Measurements from ENCODE around the gene ADAM23. TPM values are rescaled to one million over a fixed set of nuclear protein-coding genes. Genes with fewer than 3 reads are reported as not detected.

Gene ADAM23
- polyA plus RNA-seq, 2 of the 4 experiments (the other 2 are of a cell fraction), result 6.1 to 7.8 TPM

DNA sequence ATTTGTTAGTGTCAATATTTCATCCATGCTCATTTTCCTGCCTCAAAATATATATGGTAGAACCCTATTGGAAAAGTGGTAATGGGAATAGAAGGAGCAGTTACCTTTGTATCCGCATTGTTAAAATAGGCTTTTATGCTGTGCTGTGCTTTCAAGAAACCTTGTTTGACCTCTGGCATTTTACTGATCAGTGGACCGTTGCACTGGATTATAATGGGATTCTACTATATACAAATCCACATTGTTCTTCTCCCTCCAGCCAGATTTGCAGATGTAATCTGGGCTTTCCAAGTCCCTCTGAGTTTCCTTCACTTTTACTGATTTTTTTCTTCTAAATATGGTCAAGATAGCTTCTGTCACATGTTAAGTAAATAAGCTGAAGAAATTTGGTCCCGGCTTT lies 175.7 kb downstream of the ADAM23 start:
- Histone ChIP-seq H3K4me1 (peaks cover 35% of the 10 kb centered on the region), H3K4me3 (no peak overlapping the region), H3K9me3 (no peaks in the 10 kb centered on the region), H3K27ac (no peak overlapping the region), H3K4me2 (no peak overlapping the region)
- no peak for FAIRE-seq
- WGBS (ENCODE audit: missing lambda C conversion rate), result 74% methylated on average over 3 of the region's 3 CpGs
- no peak for TF ChIP-seq FOXS1 (CRISPR knock-in tag; IDR thresholded peaks at IDR 0.05)
- TF ChIP-seq ZNF302 (CRISPR knock-in tag; IDR thresholded peaks at IDR 0.05), result no peak
- TF ChIP-seq, protein P1, sequence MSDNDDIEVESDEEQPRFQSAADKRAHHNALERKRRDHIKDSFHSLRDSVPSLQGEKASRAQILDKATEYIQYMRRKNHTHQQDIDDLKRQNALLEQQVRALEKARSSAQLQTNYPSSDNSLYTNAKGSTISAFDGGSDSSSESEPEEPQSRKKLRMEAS (IDR thresholded peaks at IDR 0.05), result no peak
- TF ChIP-seq ESRRA (IDR thresholded peaks at IDR 0.05; ENCODE audit: borderline replicate concordance, low read length), result no peak
- TF ChIP-seq, protein P2, sequence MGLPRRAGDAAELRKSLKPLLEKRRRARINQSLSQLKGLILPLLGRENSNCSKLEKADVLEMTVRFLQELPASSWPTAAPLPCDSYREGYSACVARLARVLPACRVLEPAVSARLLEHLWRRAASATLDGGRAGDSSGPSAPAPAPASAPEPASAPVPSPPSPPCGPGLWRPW (IDR thresholded peaks at IDR 0.05), result no peak
- no peak for TF ChIP-seq CEBPB (IDR thresholded peaks at IDR 0.05)
- no peak for TF ChIP-seq HDAC2 (IDR thresholded peaks at IDR 0.05)
- no peak for TF ChIP-seq MAZ (IDR thresholded peaks at IDR 0.05; ENCODE audit: borderline replicate concordance, low read depth, low read length)
- TF ChIP-seq NR3C1 (IDR thresholded peaks at IDR 0.05), result no peak
- TF ChIP-seq JUN (IDR thresholded peaks at IDR 0.05), result no peak
- TF ChIP-seq, protein P3, sequence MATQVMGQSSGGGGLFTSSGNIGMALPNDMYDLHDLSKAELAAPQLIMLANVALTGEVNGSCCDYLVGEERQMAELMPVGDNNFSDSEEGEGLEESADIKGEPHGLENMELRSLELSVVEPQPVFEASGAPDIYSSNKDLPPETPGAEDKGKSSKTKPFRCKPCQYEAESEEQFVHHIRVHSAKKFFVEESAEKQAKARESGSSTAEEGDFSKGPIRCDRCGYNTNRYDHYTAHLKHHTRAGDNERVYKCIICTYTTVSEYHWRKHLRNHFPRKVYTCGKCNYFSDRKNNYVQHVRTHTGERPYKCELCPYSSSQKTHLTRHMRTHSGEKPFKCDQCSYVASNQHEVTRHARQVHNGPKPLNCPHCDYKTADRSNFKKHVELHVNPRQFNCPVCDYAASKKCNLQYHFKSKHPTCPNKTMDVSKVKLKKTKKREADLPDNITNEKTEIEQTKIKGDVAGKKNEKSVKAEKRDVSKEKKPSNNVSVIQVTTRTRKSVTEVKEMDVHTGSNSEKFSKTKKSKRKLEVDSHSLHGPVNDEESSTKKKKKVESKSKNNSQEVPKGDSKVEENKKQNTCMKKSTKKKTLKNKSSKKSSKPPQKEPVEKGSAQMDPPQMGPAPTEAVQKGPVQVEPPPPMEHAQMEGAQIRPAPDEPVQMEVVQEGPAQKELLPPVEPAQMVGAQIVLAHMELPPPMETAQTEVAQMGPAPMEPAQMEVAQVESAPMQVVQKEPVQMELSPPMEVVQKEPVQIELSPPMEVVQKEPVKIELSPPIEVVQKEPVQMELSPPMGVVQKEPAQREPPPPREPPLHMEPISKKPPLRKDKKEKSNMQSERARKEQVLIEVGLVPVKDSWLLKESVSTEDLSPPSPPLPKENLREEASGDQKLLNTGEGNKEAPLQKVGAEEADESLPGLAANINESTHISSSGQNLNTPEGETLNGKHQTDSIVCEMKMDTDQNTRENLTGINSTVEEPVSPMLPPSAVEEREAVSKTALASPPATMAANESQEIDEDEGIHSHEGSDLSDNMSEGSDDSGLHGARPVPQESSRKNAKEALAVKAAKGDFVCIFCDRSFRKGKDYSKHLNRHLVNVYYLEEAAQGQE (IDR thresholded peaks at IDR 0.05), result no peak
- TF ChIP-seq, protein P4, sequence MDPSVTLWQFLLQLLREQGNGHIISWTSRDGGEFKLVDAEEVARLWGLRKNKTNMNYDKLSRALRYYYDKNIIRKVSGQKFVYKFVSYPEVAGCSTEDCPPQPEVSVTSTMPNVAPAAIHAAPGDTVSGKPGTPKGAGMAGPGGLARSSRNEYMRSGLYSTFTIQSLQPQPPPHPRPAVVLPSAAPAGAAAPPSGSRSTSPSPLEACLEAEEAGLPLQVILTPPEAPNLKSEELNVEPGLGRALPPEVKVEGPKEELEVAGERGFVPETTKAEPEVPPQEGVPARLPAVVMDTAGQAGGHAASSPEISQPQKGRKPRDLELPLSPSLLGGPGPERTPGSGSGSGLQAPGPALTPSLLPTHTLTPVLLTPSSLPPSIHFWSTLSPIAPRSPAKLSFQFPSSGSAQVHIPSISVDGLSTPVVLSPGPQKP (IDR thresholded peaks at IDR 0.05; ENCODE audit: low read depth, low read length), result no peak
- TF ChIP-seq, protein P5, sequence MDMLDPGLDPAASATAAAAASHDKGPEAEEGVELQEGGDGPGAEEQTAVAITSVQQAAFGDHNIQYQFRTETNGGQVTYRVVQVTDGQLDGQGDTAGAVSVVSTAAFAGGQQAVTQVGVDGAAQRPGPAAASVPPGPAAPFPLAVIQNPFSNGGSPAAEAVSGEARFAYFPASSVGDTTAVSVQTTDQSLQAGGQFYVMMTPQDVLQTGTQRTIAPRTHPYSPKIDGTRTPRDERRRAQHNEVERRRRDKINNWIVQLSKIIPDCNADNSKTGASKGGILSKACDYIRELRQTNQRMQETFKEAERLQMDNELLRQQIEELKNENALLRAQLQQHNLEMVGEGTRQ (IDR thresholded peaks at IDR 0.05), result no peak
- no peak for TF ChIP-seq CHD4 (IDR thresholded peaks at IDR 0.05; ENCODE audit: borderline replicate concordance)
- TF ChIP-seq, protein P6, sequence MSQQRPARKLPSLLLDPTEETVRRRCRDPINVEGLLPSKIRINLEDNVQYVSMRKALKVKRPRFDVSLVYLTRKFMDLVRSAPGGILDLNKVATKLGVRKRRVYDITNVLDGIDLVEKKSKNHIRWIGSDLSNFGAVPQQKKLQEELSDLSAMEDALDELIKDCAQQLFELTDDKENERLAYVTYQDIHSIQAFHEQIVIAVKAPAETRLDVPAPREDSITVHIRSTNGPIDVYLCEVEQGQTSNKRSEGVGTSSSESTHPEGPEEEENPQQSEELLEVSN (IDR thresholded peaks at IDR 0.05; ENCODE audit: borderline replicate concordance, low read depth), result no peak
- no peak for ATAC-seq
- POLR2A ChIA-PET, result no interaction called here
- no peak for DNase-seq (ENCODE audit: low read depth in 1 of 2, low spot score in 1 of 2)
- CTCF ChIA-PET, result interaction anchor here (0.6 kb wide), 1 partner anchor 12 kb away, joined by 3 read pairs; no protein-coding TSS in a partner anchor

DNA sequence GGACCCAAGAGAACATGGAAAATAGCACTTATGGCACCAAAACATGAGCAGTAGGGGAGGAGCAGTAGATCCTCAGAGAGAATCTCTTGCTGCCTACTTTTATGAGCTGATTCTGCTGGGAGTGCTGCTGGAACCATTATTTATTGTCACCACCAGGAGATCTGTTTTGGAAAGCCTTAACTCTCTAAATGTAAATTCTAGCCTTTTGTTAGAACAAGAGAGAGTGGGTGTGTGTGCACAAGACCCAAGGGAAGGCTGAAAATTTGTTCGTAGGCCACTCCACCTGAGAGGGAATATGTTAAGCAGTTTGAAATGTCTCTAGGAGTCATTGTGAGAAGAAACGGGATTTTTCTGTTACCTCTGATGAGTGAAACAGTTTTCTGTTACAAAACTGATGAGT lies 182.8 kb downstream of the ADAM23 start:
- FAIRE-seq, result no peak
- Histone ChIP-seq H3K4me1 (no peaks in the 10 kb centered on the region), H3K9me3 (no peaks in the 10 kb centered on the region), H3K4me3 (no peak overlapping the region), H3K4me2 (no peak overlapping the region), H3K27ac (no peak overlapping the region)
- POLR2A ChIA-PET, result no interaction called here
- no peak for DNase-seq (ENCODE audit: low read depth in 1 of 2, low spot score in 1 of 2)
- no peak for ATAC-seq
- CTCF ChIA-PET, result no interaction called here
- no peak for TF ChIP-seq CBX8 (IDR thresholded peaks at IDR 0.05)
- TF ChIP-seq TP53 (CRISPR knock-in tag; IDR thresholded peaks at IDR 0.05), result no peak
- TF ChIP-seq HOXB13 (CRISPR knock-in tag; IDR thresholded peaks at IDR 0.05; ENCODE audit: low read depth), result no peak
- no peak for TF ChIP-seq EP300 (IDR thresholded peaks at IDR 0.05)
- TF ChIP-seq, protein P7, sequence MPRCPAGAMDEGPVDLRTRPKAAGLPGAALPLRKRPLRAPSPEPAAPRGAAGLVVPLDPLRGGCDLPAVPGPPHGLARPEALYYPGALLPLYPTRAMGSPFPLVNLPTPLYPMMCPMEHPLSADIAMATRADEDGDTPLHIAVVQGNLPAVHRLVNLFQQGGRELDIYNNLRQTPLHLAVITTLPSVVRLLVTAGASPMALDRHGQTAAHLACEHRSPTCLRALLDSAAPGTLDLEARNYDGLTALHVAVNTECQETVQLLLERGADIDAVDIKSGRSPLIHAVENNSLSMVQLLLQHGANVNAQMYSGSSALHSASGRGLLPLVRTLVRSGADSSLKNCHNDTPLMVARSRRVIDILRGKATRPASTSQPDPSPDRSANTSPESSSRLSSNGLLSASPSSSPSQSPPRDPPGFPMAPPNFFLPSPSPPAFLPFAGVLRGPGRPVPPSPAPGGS (IDR thresholded peaks at IDR 0.05), result no peak
- no peak for TF ChIP-seq RARB (CRISPR knock-in tag; IDR thresholded peaks at IDR 0.05)
- TF ChIP-seq ESRRA (IDR thresholded peaks at IDR 0.05; ENCODE audit: borderline replicate concordance, low read length), result no peak
- no peak for TF ChIP-seq HOXA7 (CRISPR knock-in tag; IDR thresholded peaks at IDR 0.05)
- WGBS (ENCODE audit: missing lambda C conversion rate), result 17% methylated on average over 2 of the region's 2 CpGs

Measured in A549 (cell line).